Skeletal muscle tissue (tissue), 4 donors: ENCODE data around the gene ZNF354C. TPM values are rescaled to one million over a fixed set of nuclear protein-coding genes. Genes with fewer than 3 reads are reported as not detected.

ENCODE experiments used
- H3K27ac ChIP-seq: one replicate; pipeline ENCODE4 v1.7.0; 2013; ENCODE audit warnings: mild to moderate bottlenecking, low read depth, low read length, inconsistent platforms
- H3K27me3 ChIP-seq, 3 donors: one replicate each; pipeline ENCODE4 v1.7.0; 2013; ENCODE audit warnings: low read length in 3 of 3; ENCODE audit not compliant: control insufficient read depth in 3 of 3, insufficient read depth in 3 of 3
- H3K36me3 ChIP-seq, 3 donors: one replicate each; pipeline ENCODE4 v1.7.0; 2013; ENCODE audit warnings: low read length in 3 of 3; ENCODE audit not compliant: control insufficient read depth in 3 of 3, insufficient read depth in 3 of 3
- H3K4me1 ChIP-seq, 3 donors: one replicate each; pipeline ENCODE4 v1.7.0; 2013; ENCODE audit warnings: low read length in 3 of 3, mild to moderate bottlenecking in 3 of 3; ENCODE audit not compliant: control insufficient read depth in 3 of 3, insufficient read depth in 3 of 3
- H3K4me3 ChIP-seq, 3 donors: one replicate each; pipeline ENCODE4 v1.7.0; 2013; ENCODE audit warnings: low read length in 3 of 3
- H3K9ac ChIP-seq, 3 donors: one replicate each; pipeline ENCODE4 v1.7.0; 2013; ENCODE audit warnings: low read length in 3 of 3, mild to moderate bottlenecking in 3 of 3, moderate library complexity in 2 of 3, low read depth in 1 of 3
- H3K9me3 ChIP-seq, 3 donors: one replicate each; pipeline ENCODE4 v1.7.0; 2013; ENCODE audit warnings: low read length in 3 of 3; ENCODE audit not compliant: control insufficient read depth in 3 of 3
- total RNA-seq: library from RNA; depleted of rRNA; stranded (reverse); fragments of >200 nt; gene quantifications from one replicate; pipeline ENCODE4 v1.2.3, GENCODE V29; 2014
- donor health status: Osteomylitis.

Gene ZNF354C
- total RNA-seq, 1 donor from 2014 or later, result 11.0 TPM

- no peak overlapping the region for H3K4me3 ChIP-seq
- H3K36me3 ChIP-seq, result peaks cover 0 to 2% (median 0%) of the 10 kb centered on the region in 3 donors
These were observed 60.9 kb downstream of the ZNF354C start for GRCh38 chr5:179120951-179121666.

GRCh38 chr5:179121667-179122111 lies 61.5 kb downstream of the ZNF354C start:
- Histone ChIP-seq H3K27ac (no peak overlapping the region), H3K4me1 (no peaks in the 10 kb centered on the region), H3K9me3 (peaks cover 0 to 8% (median 3%) of the 10 kb centered on the region in 3 donors), H3K9ac (no peak overlapping the region), H3K4me3 (no peak overlapping the region), H3K36me3 (peaks cover 0 to 2% (median 0%) of the 10 kb centered on the region in 3 donors), H3K27me3 (peaks cover 0 to 6% (median 0%) of the 10 kb centered on the region in 3 donors)

More at GRCh38 chr5:179120951-179121666, 60.9 kb downstream of the ZNF354C start:
- peaks cover 0 to 8% (median 3%) of the 10 kb centered on the region in 3 donors for H3K9me3 ChIP-seq
- H3K4me1 ChIP-seq, result no peaks in the 10 kb centered on the region
- H3K27ac ChIP-seq, result no peak overlapping the region
- no peak overlapping the region for H3K9ac ChIP-seq
- H3K27me3 ChIP-seq, result peaks cover 0 to 6% (median 0%) of the 10 kb centered on the region in 3 donors

- no peaks in the 10 kb centered on the region for H3K4me1 ChIP-seq
- no peak overlapping the region for H3K9ac ChIP-seq
- peaks cover 0 to 2% (median 0%) of the 10 kb centered on the region in 3 donors for H3K36me3 ChIP-seq
- H3K27me3 ChIP-seq, result peaks cover 0 to 6% (median 0%) of the 10 kb centered on the region in 3 donors
- H3K27ac ChIP-seq, result no peak overlapping the region
- H3K9me3 ChIP-seq, result peaks cover 0 to 8% (median 0%) of the 10 kb centered on the region in 3 donors
- H3K4me3 ChIP-seq, result no peak overlapping the region
These were observed 62.4 kb downstream of the ZNF354C start for GRCh38 chr5:179122411-179123108.

- peaks cover 0 to 10% (median 0%) of the 10 kb centered on the region in 3 donors for H3K9me3 ChIP-seq
These were observed 62.9 kb downstream of the ZNF354C start for GRCh38 chr5:179123109-179123426.

GRCh38 chr5:179123491-179124272 lies 63.5 kb downstream of the ZNF354C start:
- H3K36me3 ChIP-seq, result peaks cover 0 to 2% (median 0%) of the 10 kb centered on the region in 3 donors
- no peak overlapping the region for H3K4me3 ChIP-seq
- H3K9me3 ChIP-seq, result peaks cover 0 to 10% (median 0%) of the 10 kb centered on the region in 3 donors
- H3K27ac ChIP-seq, result no peak overlapping the region
- H3K9ac ChIP-seq, result no peak overlapping the region
- H3K27me3 ChIP-seq, result peaks cover 0 to 6% (median 0%) of the 10 kb centered on the region in 3 donors
- no peaks in the 10 kb centered on the region for H3K4me1 ChIP-seq

More at GRCh38 chr5:179123109-179123426, 62.9 kb downstream of the ZNF354C start:
- Histone ChIP-seq H3K4me3 (no peak overlapping the region), H3K27ac (no peak overlapping the region), H3K4me1 (no peaks in the 10 kb centered on the region), H3K36me3 (peaks cover 0 to 2% (median 0%) of the 10 kb centered on the region in 3 donors), H3K9ac (no peak overlapping the region), H3K27me3 (peaks cover 0 to 6% (median 0%) of the 10 kb centered on the region in 3 donors)

- Histone ChIP-seq H3K36me3 (peaks cover 0 to 2% (median 0%) of the 10 kb centered on the region in 3 donors), H3K4me3 (no peak overlapping the region), H3K4me1 (no peaks in the 10 kb centered on the region), H3K27me3 (peaks cover 0 to 6% (median 0%) of the 10 kb centered on the region in 3 donors), H3K9ac (no peak overlapping the region), H3K27ac (no peak overlapping the region), H3K9me3 (peaks cover 0 to 10% (median 0%) of the 10 kb centered on the region in 3 donors)
These were observed 64.2 kb downstream of the ZNF354C start for GRCh38 chr5:179124273-179124852.

GRCh38 chr5:179124853-179125788 lies 64.9 kb downstream of the ZNF354C start:
- Histone ChIP-seq H3K27ac (no peak overlapping the region), H3K9ac (no peak overlapping the region), H3K27me3 (peaks cover 0 to 6% (median 0%) of the 10 kb centered on the region in 3 donors), H3K4me1 (no peaks in the 10 kb centered on the region), H3K36me3 (peaks cover 0 to 2% (median 2%) of the 10 kb centered on the region in 3 donors), H3K4me3 (no peak overlapping the region), H3K9me3 (peaks cover 0 to 12% (median 0%) of the 10 kb centered on the region in 3 donors)

GRCh38 chr5:179125789-179126505 lies 65.8 kb downstream of the ZNF354C start:
- Histone ChIP-seq H3K36me3 (peaks cover 0 to 2% (median 2%) of the 10 kb centered on the region in 3 donors), H3K9me3 (peaks cover 0 to 12% (median 0%) of the 10 kb centered on the region in 3 donors), H3K27me3 (peaks cover 0 to 6% (median 0%) of the 10 kb centered on the region in 3 donors), H3K4me3 (no peak overlapping the region), H3K4me1 (no peaks in the 10 kb centered on the region), H3K9ac (no peak overlapping the region), H3K27ac (no peak overlapping the region)
